Fibroblast of pulmonary artery (primary cell): ENCODE measurements around the gene COL18A1.

ENCODE experiments used
- DNase-seq: peaks from one replicate; pipeline ENCODE4 v3.0.0-alpha.2; 2010; ENCODE audit warnings: low read depth
- H3K4me3 ChIP-seq: replicated peaks from 2 replicates; pipeline ENCODE4 v1.5.1; 2011; ENCODE audit warnings: low read depth, mild to moderate bottlenecking, control low read depth, low read length, moderate library complexity
- CTCF ChIP-seq: IDR thresholded peaks from 2 replicates; pipeline ENCODE4 v1.5.1; 2011; ENCODE audit warnings: mild to moderate bottlenecking, control low read depth, low read length, inconsistent platforms; ENCODE audit errors: missing control alignments

COL18A1 gene

GRCh38 chr21:45478816-45479669 is 74.1 kb downstream of the COL18A1 start:
- H3K4me3 ChIP-seq = no peak overlapping the region
- DNase-seq = no peak
- no peak for TF ChIP-seq CTCF

- no peak for DNase-seq
- no peak for TF ChIP-seq CTCF
- H3K4me3 ChIP-seq = no peak overlapping the region
These were observed 75.0 kb downstream of the COL18A1 start for GRCh38 chr21:45479691-45480675.

- no peak for TF ChIP-seq CTCF
- DNase-seq = no peak
- H3K4me3 ChIP-seq = no peak overlapping the region
These were observed 75.9 kb downstream of the COL18A1 start for GRCh38 chr21:45480701-45481500.

GRCh38 chr21:45481566-45481965 is 76.6 kb downstream of the COL18A1 start:
- H3K4me3 ChIP-seq = no peak overlapping the region
- no peak for DNase-seq
- no peak for TF ChIP-seq CTCF

- no peak overlapping the region for H3K4me3 ChIP-seq
- DNase-seq = no peak
- TF ChIP-seq CTCF = no peak
These were observed 77.3 kb downstream of the COL18A1 start for GRCh38 chr21:45481977-45482898.
